H9 (cell line): ENCODE measurements around the gene TRERF1. TPM values are rescaled to one million over a fixed set of nuclear protein-coding genes. Genes with fewer than 3 reads are reported as not detected.

Experiments used
- DNase-seq: peaks from one replicate; pipeline ENCODE4 v3.0.0-alpha.2; 2017
- H2AFZ ChIP-seq: one replicate; pipeline ENCODE4 v1.6.1; 2013; ENCODE audit warnings: mild to moderate bottlenecking, low read length, control low read depth, moderate library complexity
- H2AK5ac ChIP-seq: 2 replicates; pipeline ENCODE4 v1.6.1; 2013; ENCODE audit warnings: low read length, control low read depth, mixed read lengths; ENCODE audit not compliant: insufficient read length
- H2BK120ac ChIP-seq: one replicate; pipeline ENCODE4 v1.6.1; 2013; ENCODE audit warnings: low read depth, mild to moderate bottlenecking, low read length, control low read depth, inconsistent platforms; ENCODE audit not compliant: poor library complexity, severe bottlenecking
- H2BK12ac ChIP-seq: 2 replicates; pipeline ENCODE4 v1.6.1; 2013; ENCODE audit warnings: low read length, control low read depth, mixed read lengths, low read depth; ENCODE audit not compliant: insufficient read length
- H2BK15ac ChIP-seq: 2 replicates; pipeline ENCODE4 v1.6.1; 2013; ENCODE audit warnings: low read depth, low read length, control low read depth
- H2BK20ac ChIP-seq: one replicate; pipeline ENCODE4 v1.6.1; 2013; ENCODE audit warnings: low read depth, mild to moderate bottlenecking, low read length, control low read depth, inconsistent platforms; ENCODE audit not compliant: poor library complexity, severe bottlenecking
- H2BK5ac ChIP-seq: 2 replicates; pipeline ENCODE4 v1.6.1; 2013; ENCODE audit warnings: low read length, control low read depth, mixed read lengths; ENCODE audit not compliant: insufficient read length
- H3K14ac ChIP-seq: 2 replicates; pipeline ENCODE4 v1.6.1; 2013; ENCODE audit warnings: low read length, control low read depth; ENCODE audit not compliant: insufficient read depth
- H3K18ac ChIP-seq: 2 replicates; pipeline ENCODE4 v1.6.1; 2013; ENCODE audit warnings: low read depth, mild to moderate bottlenecking, mixed read lengths, low read length, control low read depth; ENCODE audit not compliant: insufficient read length
- H3K23ac ChIP-seq: 2 replicates; pipeline ENCODE4 v1.6.1; 2013; ENCODE audit warnings: low read length, control low read depth, mixed read lengths, low read depth; ENCODE audit not compliant: insufficient read length
- H3K23me2 ChIP-seq: 2 replicates; pipeline ENCODE4 v1.6.1; 2013; ENCODE audit warnings: low read depth, mild to moderate bottlenecking, mixed read lengths, low read length, control low read depth; ENCODE audit not compliant: insufficient read length, poor library complexity, severe bottlenecking
- H3K27ac ChIP-seq: 2 replicates; pipeline ENCODE4 v1.5.1; 2013; ENCODE audit warnings: low read length, control low read depth, mixed read lengths, low read depth; ENCODE audit not compliant: insufficient read length
- H3K27me3 ChIP-seq: 2 replicates; pipeline ENCODE4 v1.6.1; 2013; ENCODE audit warnings: low read length, control low read depth, inconsistent platforms; ENCODE audit not compliant: insufficient read depth
- H3K4ac ChIP-seq: 2 replicates; pipeline ENCODE4 v1.6.1; 2013; ENCODE audit warnings: low read depth, mild to moderate bottlenecking, control low read depth, inconsistent platforms, low read length, moderate library complexity
- H3K4me1 ChIP-seq: 2 replicates; pipeline ENCODE4 v1.6.1; 2013; ENCODE audit warnings: low read length, control low read depth, inconsistent platforms; ENCODE audit not compliant: insufficient read depth
- H3K4me2 ChIP-seq: 2 replicates; pipeline ENCODE4 v1.6.1; 2013; ENCODE audit warnings: low read length, control low read depth, mixed read lengths; ENCODE audit not compliant: insufficient read length, insufficient read depth
- H3K56ac ChIP-seq: 2 replicates; pipeline ENCODE4 v1.6.1; 2013; ENCODE audit warnings: low read depth, mild to moderate bottlenecking, mixed read lengths, low read length, control low read depth; ENCODE audit not compliant: insufficient read length
- H3K79me1 ChIP-seq: 2 replicates; pipeline ENCODE4 v1.6.1; 2013; ENCODE audit warnings: low read depth, mild to moderate bottlenecking, moderate library complexity, low read length, control low read depth, inconsistent platforms; ENCODE audit not compliant: insufficient read depth, poor library complexity, severe bottlenecking
- H3K79me2 ChIP-seq: 2 replicates; pipeline ENCODE4 v1.6.1; 2013; ENCODE audit warnings: low read length, control low read depth, inconsistent platforms; ENCODE audit not compliant: insufficient read depth
- H3K9ac ChIP-seq: 2 replicates; pipeline ENCODE4 v1.6.1; 2013; ENCODE audit warnings: low read length, control low read depth, mixed read lengths; ENCODE audit not compliant: insufficient read length; ENCODE audit errors: extremely low read depth
- H3K9me3 ChIP-seq: one replicate; pipeline ENCODE4 v1.6.1; 2013; ENCODE audit warnings: low read depth, low read length, inconsistent platforms; ENCODE audit not compliant: control insufficient read depth
- H3T11ph ChIP-seq: one replicate; pipeline ENCODE4 v1.6.1; 2013; ENCODE audit warnings: mild to moderate bottlenecking, low read length, control low read depth, inconsistent platforms
- H4K20me1 ChIP-seq: one replicate; pipeline ENCODE4 v1.6.1; 2013; ENCODE audit not compliant: control insufficient read depth, insufficient read length, insufficient read depth
- H4K5ac ChIP-seq: 2 replicates; pipeline ENCODE4 v1.6.1; 2013; ENCODE audit warnings: low read depth, mild to moderate bottlenecking, mixed read lengths, low read length, control low read depth; ENCODE audit not compliant: insufficient read length
- H4K8ac ChIP-seq: replicated peaks from 2 replicates; pipeline ENCODE4 v1.6.1; 2013; ENCODE audit warnings: low read length, control low read depth, mixed read lengths, low read depth; ENCODE audit not compliant: insufficient read length
- H4K91ac ChIP-seq: 2 replicates; pipeline ENCODE4 v1.6.1; 2013; ENCODE audit warnings: low read depth, mild to moderate bottlenecking, moderate library complexity, mixed read lengths, low read length, control low read depth; ENCODE audit not compliant: insufficient read length
- H3K27ac Mint-ChIP-seq, 3 experiments: 2 replicates in 2 of 3; 3 replicates in 1 of 3; pipeline ENCODE4 v1.8.0; 2020 to 2021; ENCODE audit warnings: mixed read lengths in 3 of 3, mild to moderate bottlenecking in 1 of 3, moderate library complexity in 1 of 3
- H3K27me3 Mint-ChIP-seq: 2 replicates; pipeline ENCODE4 v1.8.0; 2021; ENCODE audit warnings: low read depth, mild to moderate bottlenecking, moderate library complexity, mixed read lengths
- H3K36me3 Mint-ChIP-seq, 3 experiments: 2 replicates in 2 of 3; 3 replicates in 1 of 3; pipeline ENCODE4 v1.8.0; 2020 to 2021; ENCODE audit warnings: low read depth in 3 of 3, mixed read lengths in 3 of 3; ENCODE audit not compliant: insufficient read depth in 1 of 3
- H3K4me1 Mint-ChIP-seq, 2 experiments: 2 replicates each; pipeline ENCODE4 v1.8.0; 2020; ENCODE audit warnings: mixed read lengths in 2 of 2
- H3K4me3 Mint-ChIP-seq, 2 experiments: 2 replicates in 1 of 2; 3 replicates in 1 of 2; pipeline ENCODE4 v1.8.0; 2020 to 2021; ENCODE audit warnings: mild to moderate bottlenecking in 2 of 2, mixed read lengths in 2 of 2, moderate library complexity in 1 of 2
- H3K9me3 Mint-ChIP-seq, 2 experiments: 2 replicates in 1 of 2; 3 replicates in 1 of 2; pipeline ENCODE4 v1.8.0; 2020; ENCODE audit warnings: mild to moderate bottlenecking in 2 of 2, mixed read lengths in 2 of 2, moderate library complexity in 1 of 2
- WGBS: extraction: QIAGEN DNeasy Blood & Tissue Kit; methylation state at CpG from one replicate; pipeline ENCODE4 v1.1.7; 2013; ENCODE audit warnings: missing lambda C conversion rate, low lambda C conversion rate, mixed read lengths; ENCODE audit not compliant: insufficient read length; ENCODE audit errors: extremely low coverage; 5-methylcytosine and 5-hydroxymethylcytosine counted together
- total RNA-seq: library from RNA; stranded (reverse); gene quantifications from 2 replicates; pipeline ENCODE4 v1.2.1, GENCODE V29; 2021
- TF ChIP-seq, protein P1 (sequence below): fragments of 200-600 bp; sonication (generic); conservative IDR thresholded peaks from 3 replicates; pipeline ENCODE4 v1.8.0; 2021; ENCODE audit warnings: antibody characterized with exemption, mild to moderate bottlenecking

Gene TRERF1
- total RNA-seq, 1 experiment from 2014 or later: 19.7 TPM

DNA sequence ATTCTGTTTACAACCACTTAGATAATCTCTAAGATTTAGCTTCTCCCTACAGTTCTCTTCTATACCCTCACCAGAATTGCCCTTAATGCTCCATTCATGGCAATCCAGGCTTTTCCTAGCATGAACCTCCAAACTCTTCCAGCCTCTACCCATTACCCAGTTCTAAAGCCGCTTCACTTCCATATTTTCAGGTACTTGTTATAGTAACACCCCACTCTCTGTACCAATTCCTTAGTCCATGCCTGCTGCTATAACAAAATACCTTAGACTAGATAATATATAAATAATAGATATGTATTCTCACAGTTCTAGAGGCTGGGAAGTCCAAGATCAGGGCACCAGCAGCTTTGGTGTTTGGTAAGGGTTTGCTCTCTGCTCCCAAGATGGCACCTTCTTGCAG lies 16.5 kb upstream of the TRERF1 start:
- peaks cover 5% of the 10 kb centered on the region for H3K27me3 Mint-ChIP-seq
- H2AK5ac ChIP-seq: no peak overlapping the region
- H3K4me2 ChIP-seq: no peak overlapping the region
- H3K56ac ChIP-seq: no peak overlapping the region
- no peak overlapping the region for H2AFZ ChIP-seq
- H2BK12ac ChIP-seq: no peak overlapping the region
- H3K23ac ChIP-seq: no peak overlapping the region
- no peaks in the 10 kb centered on the region for H3K79me1 ChIP-seq
- TF ChIP-seq, protein P1, sequence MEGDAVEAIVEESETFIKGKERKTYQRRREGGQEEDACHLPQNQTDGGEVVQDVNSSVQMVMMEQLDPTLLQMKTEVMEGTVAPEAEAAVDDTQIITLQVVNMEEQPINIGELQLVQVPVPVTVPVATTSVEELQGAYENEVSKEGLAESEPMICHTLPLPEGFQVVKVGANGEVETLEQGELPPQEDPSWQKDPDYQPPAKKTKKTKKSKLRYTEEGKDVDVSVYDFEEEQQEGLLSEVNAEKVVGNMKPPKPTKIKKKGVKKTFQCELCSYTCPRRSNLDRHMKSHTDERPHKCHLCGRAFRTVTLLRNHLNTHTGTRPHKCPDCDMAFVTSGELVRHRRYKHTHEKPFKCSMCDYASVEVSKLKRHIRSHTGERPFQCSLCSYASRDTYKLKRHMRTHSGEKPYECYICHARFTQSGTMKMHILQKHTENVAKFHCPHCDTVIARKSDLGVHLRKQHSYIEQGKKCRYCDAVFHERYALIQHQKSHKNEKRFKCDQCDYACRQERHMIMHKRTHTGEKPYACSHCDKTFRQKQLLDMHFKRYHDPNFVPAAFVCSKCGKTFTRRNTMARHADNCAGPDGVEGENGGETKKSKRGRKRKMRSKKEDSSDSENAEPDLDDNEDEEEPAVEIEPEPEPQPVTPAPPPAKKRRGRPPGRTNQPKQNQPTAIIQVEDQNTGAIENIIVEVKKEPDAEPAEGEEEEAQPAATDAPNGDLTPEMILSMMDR: no peak
- H3K4me3 Mint-ChIP-seq: no peak overlapping the region
- no peak overlapping the region for H4K5ac ChIP-seq
- H3K18ac ChIP-seq: no peak overlapping the region
- WGBS: no CpG with 5 or more reads among the region's 1 CpG
- H3K9ac ChIP-seq: no peak overlapping the region
- H4K8ac ChIP-seq: no peak overlapping the region
- H3K9me3 Mint-ChIP-seq: peaks cover 31 to 35% of the 10 kb centered on the region in 2 experiments
- no peak overlapping the region for H3K27ac Mint-ChIP-seq
- H3T11ph ChIP-seq: no peak overlapping the region
- H3K23me2 ChIP-seq: no peaks in the 10 kb centered on the region
- no peak overlapping the region for H2BK5ac ChIP-seq
- no peaks in the 10 kb centered on the region for H3K4me1 ChIP-seq
- H4K91ac ChIP-seq: no peak overlapping the region
- DNase-seq: no peak
- H3K14ac ChIP-seq: no peak overlapping the region
- H3K27ac ChIP-seq: no peak overlapping the region
- H3K36me3 Mint-ChIP-seq: peaks cover 1 to 23% (median 8%) of the 10 kb centered on the region in 3 experiments; a peak in 6 of 7 replicates
- no peaks in the 10 kb centered on the region for H3K9me3 ChIP-seq
- H3K27me3 ChIP-seq: no peaks in the 10 kb centered on the region
- no peaks in the 10 kb centered on the region for H4K20me1 ChIP-seq
- no peaks in the 10 kb centered on the region for H3K79me2 ChIP-seq
- no peak overlapping the region for H2BK15ac ChIP-seq
- peaks cover 8 to 11% of the 10 kb centered on the region in 2 experiments; a peak in 3 of 4 replicates for H3K4me1 Mint-ChIP-seq
- H2BK120ac ChIP-seq: no peak overlapping the region
- no peak overlapping the region for H3K4ac ChIP-seq
- H2BK20ac ChIP-seq: no peak overlapping the region
